Tibial nerve (tissue), 4 donors: ENCODE results near the gene SMPD1. TPM values are rescaled to one million over a fixed set of nuclear protein-coding genes. Genes with fewer than 3 reads are reported as not detected.
"Not testable (repeated sequence)": the region's sequence is repeated elsewhere in the genome, so short reads cannot be mapped to it uniquely, and the experiment has no call there.

ENCODE experiments used
- DNase-seq, 2 donors: peaks; one replicate each; pipeline ENCODE4 v3.0.0-alpha.2; 2019; ENCODE audit warnings: low spot score in 2 of 2
- H3K27ac ChIP-seq, 4 donors: fragments of 200-600 bp; sonication (generic) in 3 of 4; one replicate each; pipeline ENCODE4 v1.5.1; 2017 to 2019; ENCODE audit warnings: mild to moderate bottlenecking in 1 of 4
- H3K27me3 ChIP-seq, 2 donors: fragments of 200-600 bp; sonication (generic) in 1 of 2; one replicate each; pipeline versions ENCODE4 v1.5.1 to v1.6.0; 2017 to 2019
- H3K36me3 ChIP-seq, 3 donors: fragments of 200-600 bp; sonication (generic); one replicate each; pipeline ENCODE4 v1.5.1; 2018 to 2019
- H3K4me1 ChIP-seq, 4 donors: fragments of 200-600 bp; sonication (generic) in 3 of 4; one replicate each; pipeline ENCODE4 v1.5.1; 2017 to 2019
- H3K4me3 ChIP-seq, 4 donors: fragments of 200-600 bp; sonication (generic) in 3 of 4; one replicate each; pipeline ENCODE4 v1.5.1; 2017 to 2019; ENCODE audit warnings: mild to moderate bottlenecking in 1 of 4, moderate library complexity in 1 of 4
- H3K9me3 ChIP-seq, 4 donors: fragments of 200-600 bp; sonication (generic) in 3 of 4; one replicate each; pipeline ENCODE4 v1.5.1; 2017 to 2019
- CTCF ChIP-seq, 5 experiments: fragments of 200-600 bp in 3 of 5; fragments of 450-650 bp in 2 of 5; sonication (generic) in 3 of 5; IDR thresholded peaks; one replicate each; pipeline ENCODE4 v1.5.1; 2016 to 2019; ENCODE audit warnings: antibody characterized with exemption in 5 of 5, mild to moderate bottlenecking in 3 of 5, moderate library complexity in 2 of 5
- EP300 ChIP-seq, 2 donors: sonication (generic); formaldehyde crosslinking; IDR thresholded peaks; one replicate each; pipeline ENCODE4 v1.6.1; 2017; ENCODE audit warnings: antibody characterized with exemption in 2 of 2, mild to moderate bottlenecking in 1 of 2
- POLR2A ChIP-seq, 2 donors: fragments of 450-650 bp; IDR thresholded peaks; one replicate each; pipeline ENCODE4 v1.6.1; 2017; ENCODE audit warnings: antibody characterized with exemption in 2 of 2, mild to moderate bottlenecking in 2 of 2, moderate library complexity in 2 of 2
- WGBS, 2 donors: methylation state at CpG; one replicate each; pipeline ENCODE4 v1.1.5; 2018; 5-methylcytosine and 5-hydroxymethylcytosine counted together
- total RNA-seq, 4 donors: library from RNA; depleted of rRNA; stranded (reverse); fragments of >200 nt; gene quantifications; one replicate each; pipeline ENCODE4 v1.1.0, GENCODE V29; 2016

The SMPD1 gene
- total RNA-seq, 4 donors from 2014 or later: 23.1 to 39.8 (median 30.3) TPM

GRCh38 chr11:6388748-6389147, 1.5 kb upstream of the SMPD1 start:
- Histone ChIP-seq H3K4me3 (no peak overlapping the region), H3K27me3 (no peaks in the 10 kb centered on the region), H3K27ac (peak overlapping the region in 3 of 4 donors; percentile 89 to 92 (median 91)), H3K9me3 (no peaks in the 10 kb centered on the region), H3K36me3 (peaks cover 0 to 18% (median 0%) of the 10 kb centered on the region in 3 donors), H3K4me1 (peaks cover 0 to 46% (median 20%) of the 10 kb centered on the region in 4 donors)
- no peak for DNase-seq
- TF ChIP-seq CTCF (IDR thresholded peaks at IDR 0.05) (no peak), EP300 (IDR thresholded peaks at IDR 0.05) (no peak), POLR2A (IDR thresholded peaks at IDR 0.05) (no peak)
- 84 to 91% methylated on average over 1 of the region's 1 CpG for WGBS, 2 donors

- peaks cover 0 to 40% (median 0%) of the 10 kb centered on the region in 3 donors for H3K36me3 ChIP-seq
- TF ChIP-seq CTCF (IDR thresholded peaks at IDR 0.05): no peak
- TF ChIP-seq EP300 (IDR thresholded peaks at IDR 0.05): no peak
- no peak for TF ChIP-seq POLR2A (IDR thresholded peaks at IDR 0.05)
Observed at GRCh38 chr11:6390718-6391469, 620 bp downstream of the SMPD1 start.

GRCh38 chr11:6391537-6392134, 1.4 kb downstream of the SMPD1 start:
- Histone ChIP-seq H3K4me1 (peaks cover 0 to 46% (median 20%) of the 10 kb centered on the region in 4 donors), H3K4me3 (peak overlapping the region in 2 of 4 donors; percentile 80 to 90), H3K9me3 (no peaks in the 10 kb centered on the region), H3K27ac (peak overlapping the region in 1 of 4 donors; percentile 92), H3K36me3 (peaks cover 0 to 43% (median 0%) of the 10 kb centered on the region in 3 donors), H3K27me3 (no peaks in the 10 kb centered on the region)
- no peak for DNase-seq
- no peak for TF ChIP-seq POLR2A (IDR thresholded peaks at IDR 0.05)
- no peak for TF ChIP-seq CTCF (IDR thresholded peaks at IDR 0.05)
- TF ChIP-seq EP300 (IDR thresholded peaks at IDR 0.05): no peak
- 92 to 97% methylated on average over 8 to 15 of the region's 18 CpGs for WGBS, 2 donors

More at GRCh38 chr11:6390718-6391469, 620 bp downstream of the SMPD1 start:
- Histone ChIP-seq H3K4me1 (peaks cover 0 to 46% (median 20%) of the 10 kb centered on the region in 4 donors), H3K27ac (peak overlapping the region; percentile 82 to 92 (median 90)), H3K27me3 (no peaks in the 10 kb centered on the region), H3K4me3 (peak overlapping the region; percentile 73 to 91 (median 85)), H3K9me3 (no peaks in the 10 kb centered on the region)
- 29 to 45% methylated on average over 13 to 19 of the region's 19 CpGs for WGBS, 2 donors
- DNase-seq: no peak

- H3K4me1 ChIP-seq: peaks cover 0 to 46% (median 20%) of the 10 kb centered on the region in 4 donors
- peaks cover 0 to 48% (median 0%) of the 10 kb centered on the region in 3 donors for H3K36me3 ChIP-seq
- not testable (repeated sequence) for H3K27me3 ChIP-seq, H3K9me3 ChIP-seq, H3K4me3 ChIP-seq, H3K27ac ChIP-seq, DNase-seq
- 91 to 96% methylated on average over 4 of the region's 4 CpGs for WGBS, 2 donors
Observed at GRCh38 chr11:6392251-6392650, 2.0 kb downstream of the SMPD1 start.

- 84 to 91% methylated on average over 16 of the region's 16 CpGs for WGBS, 2 donors
Observed at GRCh38 chr11:6393989-6394670, 3.9 kb downstream of the SMPD1 start.

More at GRCh38 chr11:6393989-6394670, 3.9 kb downstream of the SMPD1 start:
- no peak for DNase-seq
- no peak overlapping the region for H3K27ac ChIP-seq
- TF ChIP-seq EP300 (IDR thresholded peaks at IDR 0.05) (no peak), POLR2A (IDR thresholded peaks at IDR 0.05) (no peak), CTCF (IDR thresholded peaks at IDR 0.05) (no peak)
- no peaks in the 10 kb centered on the region for H3K9me3 ChIP-seq
- peaks cover 0 to 64% (median 3%) of the 10 kb centered on the region in 3 donors for H3K36me3 ChIP-seq
- peaks cover 0 to 28% (median 15%) of the 10 kb centered on the region in 4 donors for H3K4me1 ChIP-seq
- no peaks in the 10 kb centered on the region for H3K27me3 ChIP-seq
- no peak overlapping the region for H3K4me3 ChIP-seq
